Measurements from ENCODE around the gene TP53I13. TPM values are rescaled to one million over a fixed set of nuclear protein-coding genes. Genes with fewer than 3 reads are reported as not detected.

Gene TP53I13
- total RNA-seq, 1 experiment from 2014 or later: 33.3 TPM

- POLR2A ChIA-PET: no interaction called here
- no peak overlapping the region for H2AFZ ChIP-seq (ENCODE audit: low read depth, low read length, poor library complexity, severe bottlenecking)
- H3K9ac ChIP-seq (ENCODE audit: low read length): no peak overlapping the region
- CTCF ChIA-PET: interaction anchor here (1.3 to 1.5 kb wide), 2 partner anchors 18 to 32 kb away, joined by 3 to 4 read pairs; partner anchors contain the start of gene ABHD15
- ATAC-seq: no peak
- H3K4me3 ChIP-seq (replicated peaks in 1 of 2; ENCODE audit: low read depth in 1 of 2, low read length in 2 of 2): no peak overlapping the region
- peaks cover 13 to 59% of the 10 kb centered on the region in 2 experiments; a peak in 3 of 4 replicates for H3K4me1 ChIP-seq (ENCODE audit: control insufficient read depth in 1 of 2, insufficient read depth in 2 of 2, low read length in 2 of 2)
- RAD21 ChIA-PET (ENCODE audit: low non-redundant PET in 1 of 2, low total read pairs in 2 of 2, uncharacterized antibody in 2 of 2, unreplicated experiment in 2 of 2): interaction anchor here in 1 of 2 experiments (0.7 kb wide), 1 partner anchor 9 kb away, joined by 3 read pairs; no protein-coding TSS in a partner anchor
- BruUV-seq (replicated peaks): no TSS peak
- no peaks in the 10 kb centered on the region for H3K27me3 ChIP-seq (ENCODE audit: insufficient read depth, low read length)
- no peaks in the 10 kb centered on the region for H3K9me3 ChIP-seq (ENCODE audit: control insufficient read depth in 1 of 2, insufficient read depth in 1 of 2, low read depth in 1 of 2, low read length in 2 of 2)
- intact Hi-C loops (cut with micrococcal nuclease): no loop called here
- DNase-seq (ENCODE audit: low read depth, low spot score): no peak
- H3K36me3 ChIP-seq (ENCODE audit: control insufficient read depth in 1 of 2, insufficient read depth in 2 of 2, low read length in 2 of 2): peaks cover 0 to 4% of the 10 kb centered on the region in 2 experiments; a peak in 1 of 4 replicates
- no peak overlapping the region for H3K4me2 ChIP-seq (ENCODE audit: low read length)
- H3K9me2 ChIP-seq (ENCODE audit: insufficient read depth): no peaks in the 10 kb centered on the region
- H4K20me1 ChIP-seq (ENCODE audit: insufficient read depth): no peaks in the 10 kb centered on the region
- TF ChIP-seq RAD21 (IDR thresholded peaks at IDR 0.05; ENCODE audit: low read depth) (no peak), EZH2phosphoT487 (IDR thresholded peaks at IDR 0.05; ENCODE audit: borderline replicate concordance) (no peak), CTCF (IDR thresholded peaks at IDR 0.05 in 2 of 3, conservative IDR thresholded peaks at IDR 0.05 in 1 of 3; ENCODE audit: borderline replicate concordance in 1 of 3, insufficient read depth in 1 of 3, low read depth in 2 of 3, low read length in 2 of 3) (peak in 2 of 3 experiments; percentile 26 to 35; a peak in 4 of 6 replicates), EGR1 (IDR thresholded peaks at IDR 0.05; ENCODE audit: low read depth) (no peak), ATF3 (IDR thresholded peaks at IDR 0.05) (no peak), SIN3A (IDR thresholded peaks at IDR 0.05; ENCODE audit: low read depth) (no peak)
- H3K27ac ChIP-seq (ENCODE audit: low read depth, low read length): no peak overlapping the region; the same call in 1 of the 2 replicates
- peaks cover 62% of the 10 kb centered on the region for H3K79me2 ChIP-seq (ENCODE audit: insufficient read depth, low read length)
These were observed 16.7 kb downstream of the TP53I13 start for GRCh38 chr17:29585080-29585751.

Measured in HCT116 (cell line).